ENCODE data around the gene NHP2. TPM values are rescaled to one million over a fixed set of nuclear protein-coding genes. Genes with fewer than 3 reads are reported as not detected.

The NHP2 gene
- total RNA-seq, 1 donor from 2014 or later, result 175 TPM

GRCh38 chr5:178113841-178114324 is 39.8 kb downstream of the NHP2 start:
- ChIA-PET CTCF (interaction anchor here (1.2 kb wide), 1 partner anchor 38 kb away, joined by 3 read pairs; no protein-coding TSS in a partner anchor), POLR2A (interaction anchor here (0.5 to 2.3 kb wide), 6 partner anchors 10 to 127 kb away, joined by 3 to 15 read pairs (median 4); partner anchors contain the start of genes NHP2 and RMND5B)

GRCh38 chr5:178113141-178113787 is 40.4 kb downstream of the NHP2 start, which contains the start of gene N4BP3:
Gene N4BP3, plus strand, starts transcription at chr5:178113532. Its CDS starts 6,052 bp downstream, at chr5:178119584.
- intact Hi-C loops (cut with micrococcal nuclease), result loop anchor here (1.0 to 10.0 kb wide), 5 partner anchors 17 to 1578 kb away; partner anchors contain the start of genes HNRNPAB, NHP2 and RNF44
- no peak for TF ChIP-seq CTCF (IDR thresholded peaks at IDR 0.05)
- Mint-ChIP-seq H3K36me3 (ENCODE audit: low read depth) (peaks cover 2% of the 10 kb centered on the region), H3K4me1 (peaks cover 65% of the 10 kb centered on the region), H3K4me3 (peak within 1 kb of the TSS; percentile 98), H3K27ac (peak within 1 kb of the TSS; percentile 94), H3K9me3 (no peaks in the 10 kb centered on the region), H3K27me3 (no peaks in the 10 kb centered on the region)
- POLR2A ChIA-PET, result interaction anchor here (0.5 to 2.3 kb wide), 5 partner anchors 11 to 128 kb away, joined by 3 to 15 read pairs (median 4); partner anchors contain the start of genes NHP2 and RMND5B
- ATAC-seq (ENCODE audit: low read depth) (peak; percentile 70), DNase-seq (peak; percentile 92)
- CTCF ChIA-PET, result interaction anchor here (1.2 kb wide), 1 partner anchor 37 kb away, joined by 3 read pairs; no protein-coding TSS in a partner anchor

More at GRCh38 chr5:178113841-178114324, 39.8 kb downstream of the NHP2 start:
- H3K27me3 Mint-ChIP-seq, result no peaks in the 10 kb centered on the region
- no peak for TF ChIP-seq CTCF (IDR thresholded peaks at IDR 0.05)
- peak overlapping the region; percentile 98 for H3K4me3 Mint-ChIP-seq
- H3K36me3 Mint-ChIP-seq (ENCODE audit: low read depth), result peaks cover 2% of the 10 kb centered on the region
- peak; percentile 3 for ATAC-seq (ENCODE audit: low read depth)
- H3K9me3 Mint-ChIP-seq, result no peaks in the 10 kb centered on the region
- peak overlapping the region; percentile 94 for H3K27ac Mint-ChIP-seq
- H3K4me1 Mint-ChIP-seq, result peaks cover 65% of the 10 kb centered on the region
- intact Hi-C loops (cut with micrococcal nuclease), result loop anchor here (1.0 to 10.0 kb wide), 7 partner anchors 9 to 1579 kb away; partner anchors contain the start of genes HNRNPAB, NHP2 and RNF44
- peak; percentile 47 for DNase-seq

DNA sequence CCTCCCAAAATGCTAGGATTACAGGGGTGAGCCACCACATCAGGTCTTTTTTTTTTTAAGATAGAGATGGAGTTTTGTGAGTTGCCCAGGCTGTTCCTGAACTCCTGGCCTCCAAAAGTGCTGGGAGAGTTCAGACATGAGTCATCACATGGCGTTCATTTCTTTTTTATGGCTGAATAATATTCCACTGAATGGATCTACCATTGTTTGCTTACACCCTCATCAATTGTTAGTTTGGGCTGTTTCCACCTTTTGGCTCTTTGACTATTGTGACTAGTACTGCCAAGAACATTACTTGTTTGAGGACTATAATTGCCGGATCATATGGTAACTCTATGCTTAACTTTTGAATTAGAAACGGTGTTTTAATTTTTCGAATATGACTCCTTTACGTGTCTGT is 41.1 kb downstream of the NHP2 start:
- ATAC-seq (ENCODE audit: low read depth) (no peak), DNase-seq (no peak)
- no peaks in the 10 kb centered on the region for H3K27me3 Mint-ChIP-seq
- no peak for TF ChIP-seq CTCF (IDR thresholded peaks at IDR 0.05)
- CTCF ChIA-PET, result no interaction called here
- POLR2A ChIA-PET, result no interaction called here
- intact Hi-C loops (cut with micrococcal nuclease), result loop anchor here (2.0 to 10.0 kb wide), 2 partner anchors 92 to 1578 kb away; partner anchors contain the start of genes HNRNPAB and RNF44
- H3K4me1 Mint-ChIP-seq, result peaks cover 62% of the 10 kb centered on the region
- H3K27ac Mint-ChIP-seq, result peak overlapping the region; percentile 90
- H3K36me3 Mint-ChIP-seq (ENCODE audit: low read depth), result peaks cover 2% of the 10 kb centered on the region
- no peaks in the 10 kb centered on the region for H3K9me3 Mint-ChIP-seq
- H3K4me3 Mint-ChIP-seq, result peak overlapping the region; percentile 89

DNA sequence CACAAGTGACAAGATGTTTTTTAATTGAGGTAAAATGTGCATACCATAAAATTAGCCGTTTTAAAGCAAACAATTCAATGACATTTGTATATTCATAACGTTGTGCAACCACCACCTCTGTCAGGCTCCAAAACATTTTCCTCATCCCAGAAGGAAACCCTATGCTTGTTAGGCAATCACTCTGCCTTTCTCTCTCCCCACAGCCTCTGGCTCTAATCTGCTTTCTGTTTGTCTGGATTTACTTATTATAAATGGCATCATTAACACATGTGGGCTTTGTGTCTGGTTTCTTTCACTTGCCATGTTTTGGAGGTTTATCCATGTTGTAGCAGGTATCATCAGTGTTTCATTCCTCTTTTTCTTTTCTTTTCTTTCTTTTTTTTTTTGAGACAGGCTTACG is 41.8 kb downstream of the NHP2 start:
- POLR2A ChIA-PET, result interaction anchor here (0.7 kb wide), 1 partner anchor 29 kb away, joined by 4 read pairs; no protein-coding TSS in a partner anchor
- H3K4me1 Mint-ChIP-seq, result peaks cover 59% of the 10 kb centered on the region
- no peak for ATAC-seq (ENCODE audit: low read depth)
- H3K4me3 Mint-ChIP-seq, result no peak overlapping the region
- no peaks in the 10 kb centered on the region for H3K9me3 Mint-ChIP-seq
- CTCF ChIA-PET, result no interaction called here
- TF ChIP-seq CTCF (IDR thresholded peaks at IDR 0.05), result no peak
- intact Hi-C loops (cut with micrococcal nuclease), result loop anchor here (2.0 to 10.0 kb wide), 2 partner anchors 93 to 1577 kb away; partner anchors contain the start of genes HNRNPAB and RNF44
- DNase-seq, result no peak
- peaks cover 2% of the 10 kb centered on the region for H3K36me3 Mint-ChIP-seq (ENCODE audit: low read depth)
- H3K27ac Mint-ChIP-seq, result no peak overlapping the region
- no peaks in the 10 kb centered on the region for H3K27me3 Mint-ChIP-seq

GRCh38 chr5:178110511-178110910 is 43.2 kb downstream of the NHP2 start:
- Mint-ChIP-seq H3K27me3 (no peaks in the 10 kb centered on the region), H3K9me3 (no peaks in the 10 kb centered on the region), H3K4me3 (no peak overlapping the region), H3K36me3 (ENCODE audit: low read depth) (peaks cover 2% of the 10 kb centered on the region), H3K27ac (no peak overlapping the region), H3K4me1 (peaks cover 52% of the 10 kb centered on the region)
- no peak for TF ChIP-seq CTCF (IDR thresholded peaks at IDR 0.05)
- ChIA-PET CTCF (interaction anchor here (1.2 kb wide), 1 partner anchor 35 kb away, joined by 4 read pairs; no protein-coding TSS in a partner anchor), POLR2A (no interaction called here)
- intact Hi-C loops (cut with micrococcal nuclease), result loop anchor here (10.0 kb wide), 1 partner anchor 1576 kb away; the partner anchor contains the start of gene RNF44
- ATAC-seq (ENCODE audit: low read depth) (no peak), DNase-seq (no peak)
